CD4-positive, alpha-beta T cell treated with Interferon alpha-2 for 1 hour (primary cell): Measurements from ENCODE around the gene C20orf173.
"Not testable (repeated sequence)": the region's sequence is repeated elsewhere in the genome, so short reads cannot be mapped to it uniquely, and the experiment has no call there.

Source experiments
- DNase-seq, 2 donors: peaks; one replicate each; pipeline ENCODE4 v3.0.0-alpha.2; 2020 to 2022

The C20orf173 gene

GRCh38 chr20:35529552-35529951 is at the start of gene C20orf173:
Gene C20orf173, minus strand, starts transcription at chr20:35529652. Its CDS starts 279 bp downstream, at chr20:35529373.
- DNase-seq: no peak

GRCh38 chr20:35579196-35579595 is 49.7 kb upstream of the C20orf173 start:
- no peak for DNase-seq

- no peak for DNase-seq
Measured at GRCh38 chr20:35578469-35578868, 49.0 kb upstream of the C20orf173 start.

- DNase-seq: no peak
Measured at GRCh38 chr20:35576816-35577215, 47.4 kb upstream of the C20orf173 start.

GRCh38 chr20:35575958-35576357 is 46.5 kb upstream of the C20orf173 start:
- DNase-seq: no peak

GRCh38 chr20:35572838-35573237 is 43.4 kb upstream of the C20orf173 start:
- no peak for DNase-seq

GRCh38 chr20:35571555-35571954 is 42.1 kb upstream of the C20orf173 start:
- DNase-seq: no peak

GRCh38 chr20:35568645-35569044 is 39.2 kb upstream of the C20orf173 start:
- no peak for DNase-seq

GRCh38 chr20:35564905-35565304 is 35.5 kb upstream of the C20orf173 start:
- DNase-seq: no peak

- DNase-seq: no peak
Measured at GRCh38 chr20:35563834-35564233, 34.4 kb upstream of the C20orf173 start.

- no peak for DNase-seq
Measured at GRCh38 chr20:35562541-35563110, 33.2 kb upstream of the C20orf173 start.

GRCh38 chr20:35561671-35562070 is 32.2 kb upstream of the C20orf173 start:
- DNase-seq: no peak

- peak in 1 of 2 donors; percentile 31 for DNase-seq
Measured at GRCh38 chr20:35561268-35561667, 31.8 kb upstream of the C20orf173 start.

GRCh38 chr20:35560541-35560940 is 31.1 kb upstream of the C20orf173 start:
- DNase-seq: no peak

GRCh38 chr20:35560105-35560511 is 30.7 kb upstream of the C20orf173 start:
- DNase-seq: no peak

GRCh38 chr20:35559042-35559693 is 29.7 kb upstream of the C20orf173 start:
- DNase-seq: no peak

- no peak for DNase-seq
Measured at GRCh38 chr20:35558451-35558850, 29.0 kb upstream of the C20orf173 start.

GRCh38 chr20:35556871-35557270 is 27.4 kb upstream of the C20orf173 start:
- no peak for DNase-seq

- no peak for DNase-seq
Measured at GRCh38 chr20:35555951-35556645, 26.6 kb upstream of the C20orf173 start.

- DNase-seq: not testable (repeated sequence)
Measured at GRCh38 chr20:35555461-35555860, 26.0 kb upstream of the C20orf173 start.

- no peak for DNase-seq
Measured at GRCh38 chr20:35552914-35553313, 23.5 kb upstream of the C20orf173 start.

GRCh38 chr20:35551503-35551902 is 22.1 kb upstream of the C20orf173 start:
- no peak for DNase-seq

GRCh38 chr20:35547329-35547728 is 17.9 kb upstream of the C20orf173 start:
- DNase-seq: no peak

GRCh38 chr20:35546127-35546526 is 16.7 kb upstream of the C20orf173 start:
- DNase-seq: no peak
